WI38 (cell line): ENCODE measurements around the gene RIMS3.
"Not testable (repeated sequence)": the region's sequence is repeated elsewhere in the genome, so short reads cannot be mapped to it uniquely, and the experiment has no call there.

Experiments used
- H3K4me3 ChIP-seq: 2 replicates; pipeline ENCODE4 v1.5.1; 2011; ENCODE audit warnings: low read depth, mild to moderate bottlenecking, control low read depth, low read length
- TF ChIP-seq, protein P1 (sequence below): IDR thresholded peaks from 2 replicates; pipeline ENCODE4 v1.5.1; 2012; ENCODE audit warnings: low read depth, mild to moderate bottlenecking, control low read depth, low read length

Gene RIMS3

DNA sequence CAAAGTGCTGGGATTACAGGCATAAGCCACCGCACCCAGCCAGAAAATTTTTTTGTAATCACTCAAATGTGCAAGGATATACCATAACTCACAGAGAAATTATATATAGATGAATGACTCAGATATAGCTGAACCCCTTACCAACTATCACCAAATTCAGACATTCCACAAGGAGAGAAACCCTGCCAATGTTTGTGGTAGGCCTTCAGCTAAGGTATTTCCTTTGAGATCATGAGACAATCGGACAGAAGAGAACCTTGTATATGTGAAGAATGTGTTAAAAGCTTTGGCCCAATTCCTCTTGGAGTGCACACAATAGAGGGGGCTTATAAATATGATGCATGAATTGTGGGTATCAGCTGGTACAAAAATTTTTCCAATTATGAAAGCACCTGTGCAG is 83.4 kb downstream of the RIMS3 start:
- TF ChIP-seq, protein P1, sequence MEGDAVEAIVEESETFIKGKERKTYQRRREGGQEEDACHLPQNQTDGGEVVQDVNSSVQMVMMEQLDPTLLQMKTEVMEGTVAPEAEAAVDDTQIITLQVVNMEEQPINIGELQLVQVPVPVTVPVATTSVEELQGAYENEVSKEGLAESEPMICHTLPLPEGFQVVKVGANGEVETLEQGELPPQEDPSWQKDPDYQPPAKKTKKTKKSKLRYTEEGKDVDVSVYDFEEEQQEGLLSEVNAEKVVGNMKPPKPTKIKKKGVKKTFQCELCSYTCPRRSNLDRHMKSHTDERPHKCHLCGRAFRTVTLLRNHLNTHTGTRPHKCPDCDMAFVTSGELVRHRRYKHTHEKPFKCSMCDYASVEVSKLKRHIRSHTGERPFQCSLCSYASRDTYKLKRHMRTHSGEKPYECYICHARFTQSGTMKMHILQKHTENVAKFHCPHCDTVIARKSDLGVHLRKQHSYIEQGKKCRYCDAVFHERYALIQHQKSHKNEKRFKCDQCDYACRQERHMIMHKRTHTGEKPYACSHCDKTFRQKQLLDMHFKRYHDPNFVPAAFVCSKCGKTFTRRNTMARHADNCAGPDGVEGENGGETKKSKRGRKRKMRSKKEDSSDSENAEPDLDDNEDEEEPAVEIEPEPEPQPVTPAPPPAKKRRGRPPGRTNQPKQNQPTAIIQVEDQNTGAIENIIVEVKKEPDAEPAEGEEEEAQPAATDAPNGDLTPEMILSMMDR, result no peak
- H3K4me3 ChIP-seq, result no peak overlapping the region

DNA sequence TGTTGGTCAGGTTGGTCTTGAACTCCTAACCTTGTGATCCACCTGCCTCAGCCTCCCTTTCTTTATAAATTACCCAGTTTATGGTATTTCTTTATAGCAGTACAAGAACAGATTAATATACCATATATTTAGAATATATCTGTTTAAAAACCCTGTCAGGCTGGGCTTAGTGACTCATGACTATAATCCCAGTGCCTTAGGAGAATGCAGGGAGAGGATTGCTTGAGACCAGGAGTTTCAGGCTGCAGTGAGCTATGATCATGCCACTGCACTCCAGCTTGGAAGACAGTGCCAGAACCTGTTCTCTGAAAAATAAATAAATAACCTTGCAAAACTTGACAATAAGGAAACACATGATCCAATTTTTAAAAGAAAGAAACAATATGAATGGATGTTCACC is 90.1 kb downstream of the RIMS3 start:
- TF ChIP-seq, protein P1, result no peak
- no peak overlapping the region for H3K4me3 ChIP-seq

DNA sequence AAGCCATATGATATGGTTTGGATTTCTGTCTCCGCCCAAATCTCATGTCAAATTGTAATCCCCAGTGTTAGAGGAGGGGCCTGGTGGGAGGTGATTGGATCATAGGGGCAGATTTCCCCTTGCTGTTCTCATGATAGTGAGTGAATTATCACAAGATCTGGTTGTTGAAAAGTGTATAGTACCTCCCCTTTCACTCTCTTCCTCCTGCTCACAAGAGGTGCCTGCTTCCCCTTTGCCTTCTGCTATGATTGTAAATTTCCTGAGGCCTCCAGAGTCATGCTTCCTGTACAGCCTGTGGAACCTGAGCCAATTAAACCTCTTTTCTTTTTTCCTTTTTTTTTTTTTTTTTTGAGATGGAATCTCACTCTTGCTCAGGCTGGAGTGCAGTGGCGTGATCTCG is 90.7 kb downstream of the RIMS3 start:
- H3K4me3 ChIP-seq, result not testable (repeated sequence)
